Transverse colon (tissue), 4 donors: ENCODE data around the gene BNIP3.

Experiments used
- EP300 ChIP-seq: sonication (generic); formaldehyde crosslinking; IDR thresholded peaks from one replicate; pipeline ENCODE4 v1.6.1; 2017; ENCODE audit warnings: antibody characterized with exemption, low read depth
- POLR2A ChIP-seq: fragments of 450-650 bp; IDR thresholded peaks from one replicate; pipeline ENCODE4 v1.6.1; 2016; ENCODE audit warnings: antibody characterized with exemption, mild to moderate bottlenecking, moderate library complexity
- POLR2AphosphoS5 ChIP-seq, 3 donors: sonication (generic); formaldehyde crosslinking; IDR thresholded peaks; one replicate each; pipeline ENCODE4 v1.6.1; 2016; ENCODE audit warnings: antibody characterized with exemption in 3 of 3
- TF ChIP-seq, protein P1 (sequence below), 5 experiments: fragments of 200-600 bp in 3 of 5; fragments of 450-650 bp in 2 of 5; sonication (generic) in 3 of 5; IDR thresholded peaks; 1 replicate in 2 of 5; 2 replicates in 3 of 5; pipeline ENCODE4 v1.5.1; 2016 to 2017; ENCODE audit warnings: antibody characterized with exemption in 5 of 5, inconsistent platforms in 3 of 5, mild to moderate bottlenecking in 2 of 5, moderate library complexity in 1 of 5

- TF ChIP-seq EP300 (no peak), POLR2A (no peak), POLR2AphosphoS5 (IDR thresholded peaks at IDR 0.05) (no peak)
- TF ChIP-seq, protein P1, sequence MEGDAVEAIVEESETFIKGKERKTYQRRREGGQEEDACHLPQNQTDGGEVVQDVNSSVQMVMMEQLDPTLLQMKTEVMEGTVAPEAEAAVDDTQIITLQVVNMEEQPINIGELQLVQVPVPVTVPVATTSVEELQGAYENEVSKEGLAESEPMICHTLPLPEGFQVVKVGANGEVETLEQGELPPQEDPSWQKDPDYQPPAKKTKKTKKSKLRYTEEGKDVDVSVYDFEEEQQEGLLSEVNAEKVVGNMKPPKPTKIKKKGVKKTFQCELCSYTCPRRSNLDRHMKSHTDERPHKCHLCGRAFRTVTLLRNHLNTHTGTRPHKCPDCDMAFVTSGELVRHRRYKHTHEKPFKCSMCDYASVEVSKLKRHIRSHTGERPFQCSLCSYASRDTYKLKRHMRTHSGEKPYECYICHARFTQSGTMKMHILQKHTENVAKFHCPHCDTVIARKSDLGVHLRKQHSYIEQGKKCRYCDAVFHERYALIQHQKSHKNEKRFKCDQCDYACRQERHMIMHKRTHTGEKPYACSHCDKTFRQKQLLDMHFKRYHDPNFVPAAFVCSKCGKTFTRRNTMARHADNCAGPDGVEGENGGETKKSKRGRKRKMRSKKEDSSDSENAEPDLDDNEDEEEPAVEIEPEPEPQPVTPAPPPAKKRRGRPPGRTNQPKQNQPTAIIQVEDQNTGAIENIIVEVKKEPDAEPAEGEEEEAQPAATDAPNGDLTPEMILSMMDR (IDR thresholded peaks at IDR 0.05): no peak
Observed at GRCh38 chr10:131938681-131939080, 43.0 kb downstream of the BNIP3 start.
